GM18867 (cell line): ENCODE measurements around the gene C1orf56.

Source experiments
- ATAC-seq: cut with Tn5 transposase; IDR thresholded peaks from one replicate; pipeline ENCODE4 v1.9.1; 2021; ENCODE audit warnings: mild to moderate bottlenecking, moderate library complexity; ENCODE audit not compliant: unreplicated experiment

The C1orf56 gene

GRCh38 chr1:151013518-151013917 lies 34.0 kb upstream of the C1orf56 start:
- ATAC-seq = no peak

GRCh38 chr1:151024540-151025146 lies 22.9 kb upstream of the C1orf56 start:
- ATAC-seq = no peak

GRCh38 chr1:151026460-151026859 lies 21.1 kb upstream of the C1orf56 start:
- ATAC-seq = no peak

- no peak for ATAC-seq
Observed at GRCh38 chr1:151032164-151032563, 15.4 kb upstream of the C1orf56 start.

- no peak for ATAC-seq
Observed at GRCh38 chr1:151035167-151035566, 12.4 kb upstream of the C1orf56 start.

GRCh38 chr1:151036356-151036755 lies 11.2 kb upstream of the C1orf56 start, which contains the start of gene BNIPL:
TSS of gene BNIPL (plus strand) at chr1:151036586. CDS start at chr1:151036726, 140 bp downstream.
- no peak for ATAC-seq

- ATAC-seq = no peak
Observed at GRCh38 chr1:151037032-151037431, 10.5 kb upstream of the C1orf56 start.

- no peak for ATAC-seq
Observed at GRCh38 chr1:151039521-151039920, 8.0 kb upstream of the C1orf56 start.

GRCh38 chr1:151043163-151043562 lies 4.4 kb upstream of the C1orf56 start:
- no peak for ATAC-seq

GRCh38 chr1:151047925-151048644 lies 534 bp downstream of the C1orf56 start:
- ATAC-seq = peak; percentile 59

- ATAC-seq = no peak
Observed at GRCh38 chr1:151048645-151049032, 1.1 kb downstream of the C1orf56 start.

GRCh38 chr1:151049458-151049857 lies 1.9 kb downstream of the C1orf56 start:
- ATAC-seq = no peak

- ATAC-seq = no peak
Observed at GRCh38 chr1:151050051-151050688, 2.6 kb downstream of the C1orf56 start.

GRCh38 chr1:151051356-151052009 lies 3.9 kb downstream of the C1orf56 start:
- no peak for ATAC-seq

GRCh38 chr1:151054971-151055547 lies 7.5 kb downstream of the C1orf56 start:
- ATAC-seq = no peak

GRCh38 chr1:151055581-151055980 lies 8.0 kb downstream of the C1orf56 start:
- ATAC-seq = no peak

GRCh38 chr1:151056149-151056548 lies 8.6 kb downstream of the C1orf56 start:
- no peak for ATAC-seq

- ATAC-seq = no peak
Observed at GRCh38 chr1:151058692-151059091, 11.1 kb downstream of the C1orf56 start.

GRCh38 chr1:151059109-151060006 lies 11.8 kb downstream of the C1orf56 start, which contains the start of gene CDC42SE1:
TSS of gene CDC42SE1 (minus strand) at chr1:151059622. CDS start at chr1:151055730, 3,892 bp downstream.
- peak; percentile 83 for ATAC-seq
